GM12873 (cell line): ENCODE results near the gene TESMIN.

ENCODE experiments used
- TF ChIP-seq, protein P1 (sequence below): IDR thresholded peaks from 2 replicates; pipeline ENCODE4 v1.5.1; 2012; ENCODE audit warnings: low read depth, mild to moderate bottlenecking, moderate library complexity, low read length, control low read depth; ENCODE audit not compliant: insufficient read depth; ENCODE audit errors: missing control alignments

TESMIN gene

DNA sequence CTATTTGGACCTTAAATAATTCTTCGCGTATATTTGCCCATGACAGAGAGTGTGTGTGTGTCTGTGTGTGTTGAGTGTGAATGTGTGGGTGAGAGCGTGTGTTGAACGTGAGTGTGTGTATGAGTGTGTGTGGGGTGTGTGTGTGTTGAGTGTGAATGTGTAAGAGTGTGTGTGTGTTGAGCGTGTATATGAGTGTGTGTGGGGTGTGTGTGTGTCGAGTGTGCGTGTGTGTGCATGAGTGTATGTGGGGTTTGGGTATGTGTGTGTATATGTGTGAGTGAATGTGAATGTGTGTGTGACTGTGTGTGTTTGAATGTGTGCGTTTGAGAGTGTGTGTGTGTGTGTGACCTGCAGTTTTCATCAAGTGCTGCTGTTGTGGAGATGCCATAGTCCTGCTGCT is 40.2 kb downstream of the TESMIN start:
- TF ChIP-seq, protein P1, sequence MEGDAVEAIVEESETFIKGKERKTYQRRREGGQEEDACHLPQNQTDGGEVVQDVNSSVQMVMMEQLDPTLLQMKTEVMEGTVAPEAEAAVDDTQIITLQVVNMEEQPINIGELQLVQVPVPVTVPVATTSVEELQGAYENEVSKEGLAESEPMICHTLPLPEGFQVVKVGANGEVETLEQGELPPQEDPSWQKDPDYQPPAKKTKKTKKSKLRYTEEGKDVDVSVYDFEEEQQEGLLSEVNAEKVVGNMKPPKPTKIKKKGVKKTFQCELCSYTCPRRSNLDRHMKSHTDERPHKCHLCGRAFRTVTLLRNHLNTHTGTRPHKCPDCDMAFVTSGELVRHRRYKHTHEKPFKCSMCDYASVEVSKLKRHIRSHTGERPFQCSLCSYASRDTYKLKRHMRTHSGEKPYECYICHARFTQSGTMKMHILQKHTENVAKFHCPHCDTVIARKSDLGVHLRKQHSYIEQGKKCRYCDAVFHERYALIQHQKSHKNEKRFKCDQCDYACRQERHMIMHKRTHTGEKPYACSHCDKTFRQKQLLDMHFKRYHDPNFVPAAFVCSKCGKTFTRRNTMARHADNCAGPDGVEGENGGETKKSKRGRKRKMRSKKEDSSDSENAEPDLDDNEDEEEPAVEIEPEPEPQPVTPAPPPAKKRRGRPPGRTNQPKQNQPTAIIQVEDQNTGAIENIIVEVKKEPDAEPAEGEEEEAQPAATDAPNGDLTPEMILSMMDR, result no peak

DNA sequence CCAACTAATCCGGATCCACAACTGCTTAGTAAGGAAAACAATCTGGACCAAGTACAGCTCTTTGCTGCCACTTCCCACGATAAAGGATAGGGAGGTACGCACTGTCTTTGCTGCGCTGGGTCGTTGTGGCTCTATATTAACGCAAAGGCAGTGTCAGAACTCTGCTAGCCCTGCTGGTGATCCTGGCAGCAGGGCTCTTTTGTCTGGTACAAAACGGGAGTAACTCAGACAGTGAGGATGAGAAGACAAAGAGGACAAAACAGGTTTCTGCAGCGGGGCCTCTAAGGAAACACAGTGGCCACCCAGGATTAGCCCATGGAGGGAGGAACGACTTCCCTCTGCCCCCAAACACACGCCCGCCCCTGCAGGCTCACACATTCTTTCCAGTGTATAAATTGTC is 40.9 kb downstream of the TESMIN start:
- TF ChIP-seq, protein P1, result no peak

DNA sequence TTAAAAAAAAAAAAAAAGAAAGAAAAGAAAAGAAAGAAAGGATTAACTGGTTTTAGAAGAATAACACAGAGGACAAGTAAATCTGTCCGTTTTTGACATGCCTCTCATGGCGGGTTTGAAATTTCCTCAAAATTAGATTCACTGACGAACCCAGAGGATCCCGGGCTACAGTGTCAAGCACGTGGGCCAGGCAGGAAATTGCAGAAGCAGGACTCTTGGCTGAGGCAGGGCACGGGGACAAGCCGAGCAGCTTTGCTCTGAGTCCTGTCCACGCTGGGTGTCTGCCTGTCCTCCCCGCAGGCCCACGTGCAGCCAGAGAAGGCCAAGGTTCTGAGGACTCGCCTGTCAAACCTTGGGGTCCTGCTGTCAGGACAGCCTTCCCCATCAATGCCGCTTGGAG is 42.3 kb downstream of the TESMIN start:
- TF ChIP-seq, protein P1, result no peak

DNA sequence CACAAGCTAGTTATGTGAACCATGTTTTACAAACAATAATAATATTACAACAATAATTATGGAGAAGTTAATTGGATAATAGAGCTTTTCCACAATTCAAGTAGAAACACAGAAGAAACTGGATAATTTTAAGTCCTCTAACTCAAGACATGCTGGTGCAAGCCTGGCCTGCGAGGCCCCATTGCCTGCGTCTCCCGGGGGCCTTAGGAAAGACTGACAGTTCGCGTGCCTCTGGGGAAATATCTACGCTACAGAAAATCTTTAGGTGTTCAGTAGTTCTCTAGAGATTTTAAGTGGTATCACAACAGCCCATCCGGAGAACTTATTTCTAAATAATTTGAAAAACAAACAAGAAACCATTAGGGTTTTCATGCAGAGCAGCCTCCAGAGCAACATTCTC is 43.8 kb downstream of the TESMIN start:
- TF ChIP-seq, protein P1, result no peak

DNA sequence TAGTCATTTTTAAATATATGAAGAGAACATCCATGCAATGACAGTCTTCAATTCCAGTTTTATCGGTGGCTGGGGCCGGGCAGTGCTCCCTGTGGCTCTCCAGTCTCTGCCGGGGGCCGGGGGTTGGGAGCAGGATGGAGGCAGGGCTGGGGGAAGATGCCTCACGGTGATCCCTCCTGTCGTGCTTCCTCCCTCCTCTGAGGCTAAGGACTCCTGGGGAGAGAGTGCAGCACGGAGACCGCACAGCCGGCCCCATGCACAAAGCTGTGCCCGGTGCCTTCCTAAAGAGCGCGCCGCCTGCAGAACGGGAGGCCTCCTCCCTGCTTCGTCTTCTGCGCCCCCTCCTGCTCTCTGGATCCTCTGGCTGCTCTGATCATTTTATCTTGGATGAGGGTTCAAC is 46.4 kb downstream of the TESMIN start:
- TF ChIP-seq, protein P1, result no peak

DNA sequence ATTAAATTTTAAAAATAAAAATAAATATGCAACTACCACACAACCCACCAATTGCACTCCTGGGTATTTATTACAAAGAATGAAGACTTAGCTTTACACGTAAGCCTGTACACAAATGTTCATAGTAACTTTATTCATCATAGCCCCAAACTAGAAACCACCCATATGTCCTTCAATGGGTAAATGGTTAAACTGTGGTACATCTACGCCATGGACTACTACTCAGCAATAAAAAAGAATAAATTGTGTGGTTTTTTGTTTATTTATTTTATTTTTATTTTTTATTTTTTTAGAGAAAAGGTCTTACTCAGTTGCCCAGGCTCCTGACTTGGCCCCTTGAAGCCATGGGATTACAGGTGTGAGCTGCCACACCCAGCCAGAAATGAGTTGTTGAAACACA is 52.3 kb downstream of the TESMIN start:
- TF ChIP-seq, protein P1, result no peak

DNA sequence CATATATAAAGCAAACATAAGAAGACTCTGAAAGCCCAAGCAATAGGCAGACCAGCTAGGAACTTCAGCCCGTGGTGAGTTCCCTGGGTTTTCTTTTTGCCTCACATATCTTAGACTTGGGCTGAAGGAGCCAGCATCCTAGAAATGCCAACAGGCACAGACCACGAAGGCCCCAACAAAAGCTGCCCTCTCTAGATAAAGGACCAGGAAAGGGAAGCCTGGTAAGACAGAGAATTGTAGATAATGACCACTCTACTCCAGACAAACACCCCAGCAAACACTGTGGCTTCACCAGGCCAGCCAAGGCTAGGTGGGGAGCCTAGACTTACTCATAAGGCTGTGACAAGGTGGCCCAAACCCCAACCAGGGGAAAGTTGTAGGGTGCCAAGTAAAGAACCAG is 55.8 kb downstream of the TESMIN start:
- TF ChIP-seq, protein P1, result no peak
